Measurements from ENCODE around the gene FTSJ1. TPM values are rescaled to one million over a fixed set of nuclear protein-coding genes. Genes with fewer than 3 reads are reported as not detected.
"Not testable (repeated sequence)": the region's sequence is repeated elsewhere in the genome, so short reads cannot be mapped to it uniquely, and the experiment has no call there.

Gene FTSJ1, protein sequence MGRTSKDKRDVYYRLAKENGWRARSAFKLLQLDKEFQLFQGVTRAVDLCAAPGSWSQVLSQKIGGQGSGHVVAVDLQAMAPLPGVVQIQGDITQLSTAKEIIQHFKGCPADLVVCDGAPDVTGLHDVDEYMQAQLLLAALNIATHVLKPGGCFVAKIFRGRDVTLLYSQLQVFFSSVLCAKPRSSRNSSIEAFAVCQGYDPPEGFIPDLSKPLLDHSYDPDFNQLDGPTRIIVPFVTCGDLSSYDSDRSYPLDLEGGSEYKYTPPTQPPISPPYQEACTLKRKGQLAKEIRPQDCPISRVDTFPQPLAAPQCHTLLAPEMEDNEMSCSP
- 24.5 and 44.3 TPM in 2 replicates for polyA plus RNA-seq (2011; rRNA removed)
- 21.4 and 29.8 TPM in 2 replicates for polyA minus RNA-seq (2011; rRNA and poly(A)+ RNA removed)

- H3K4me3 ChIP-seq (ENCODE audit: low read depth, low read length) = peak within 1 kb of the TSS; percentile 86
- ChIA-PET CTCF (no interaction called here), POLR2A (interaction anchor here (0.5 to 0.6 kb wide), 2 partner anchors 98 to 611 kb away, joined by 3 read pairs; partner anchors contain the start of gene RBM3)
- H3K27me3 ChIP-seq (ENCODE audit: control insufficient read depth, insufficient read depth, low read length) = no peaks in the 10 kb centered on the region
- TF ChIP-seq CTCF (IDR thresholded peaks at IDR 0.05; ENCODE audit: insufficient read depth, low read depth, low read length) = no peak
- H3K36me3 ChIP-seq (ENCODE audit: control insufficient read depth, insufficient read depth, low read length) = no peaks in the 10 kb centered on the region
- DNase-seq (ENCODE audit: low read depth) = peak; percentile 82
Observed at GRCh38 chrX:48475774-48476577, at the start of gene FTSJ1. Gene FTSJ1 (plus strand): TSS chrX:48476199. CDS start chrX:48478048, 1,849 bp downstream.

DNA sequence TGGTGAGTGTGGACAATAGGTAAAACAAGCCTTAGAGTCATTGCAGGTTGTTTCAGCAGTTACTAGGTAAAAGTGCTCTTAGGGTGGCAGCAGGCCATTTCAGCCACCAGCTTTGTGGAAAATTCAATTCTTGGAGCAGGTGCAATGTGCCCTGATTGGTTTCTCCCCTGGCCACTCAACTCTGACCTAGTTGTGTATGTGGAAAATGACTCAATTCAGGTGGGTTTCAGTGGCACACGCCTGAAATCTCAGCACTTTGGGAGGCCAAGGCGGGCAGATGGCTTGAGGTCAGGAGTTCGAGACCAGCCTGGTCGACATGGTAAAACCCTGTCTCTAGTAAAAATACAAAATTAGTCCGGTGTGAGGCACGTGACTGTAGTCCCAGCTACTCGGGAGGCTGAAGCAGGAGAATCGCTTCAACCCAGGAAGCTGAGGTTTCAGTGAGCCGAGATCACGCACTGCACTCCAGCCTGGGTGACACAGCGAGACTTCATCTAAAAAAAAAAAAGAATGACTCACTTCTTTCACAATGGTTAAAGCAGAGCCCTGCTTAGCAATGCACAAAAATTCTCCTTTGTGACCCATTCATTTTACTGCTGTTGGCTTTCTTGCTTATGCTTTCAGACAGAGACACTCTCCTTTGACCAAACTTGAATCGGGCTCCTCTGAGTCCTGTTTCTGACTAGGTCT, 48.8 kb upstream of the FTSJ1 start:
- H3K36me3 ChIP-seq (ENCODE audit: control insufficient read depth, insufficient read depth, low read length); H3K4me3 ChIP-seq (ENCODE audit: low read depth, low read length); DNase-seq (ENCODE audit: low read depth); POLR2A ChIA-PET; CTCF ChIA-PET; H3K27me3 ChIP-seq (ENCODE audit: control insufficient read depth, insufficient read depth, low read length): not testable (repeated sequence)

DNA sequence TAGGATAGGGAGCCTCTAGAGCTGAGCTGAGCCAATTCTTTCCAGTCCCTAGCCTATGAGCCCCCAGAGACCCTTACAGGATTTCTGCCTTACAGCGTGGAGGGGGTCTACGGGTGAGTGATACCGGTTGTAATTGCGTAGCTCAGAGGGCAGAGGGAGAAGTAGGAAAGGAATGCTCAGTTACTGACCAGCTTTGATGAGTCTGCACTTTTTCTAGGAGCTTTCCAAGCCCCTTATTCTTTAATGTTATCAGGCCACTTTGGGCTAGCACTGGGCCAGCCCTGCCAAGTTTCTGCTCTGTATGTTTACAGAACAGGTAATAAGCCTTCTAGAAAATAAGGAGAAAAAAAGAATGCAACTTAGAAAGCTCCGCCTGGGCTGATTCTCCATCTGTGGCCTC, 46.4 kb upstream of the FTSJ1 start:
- H3K36me3 ChIP-seq (ENCODE audit: control insufficient read depth, insufficient read depth, low read length); H3K4me3 ChIP-seq (ENCODE audit: low read depth, low read length); CTCF ChIA-PET; POLR2A ChIA-PET; H3K27me3 ChIP-seq (ENCODE audit: control insufficient read depth, insufficient read depth, low read length); DNase-seq (ENCODE audit: low read depth): not testable (repeated sequence)

DNA sequence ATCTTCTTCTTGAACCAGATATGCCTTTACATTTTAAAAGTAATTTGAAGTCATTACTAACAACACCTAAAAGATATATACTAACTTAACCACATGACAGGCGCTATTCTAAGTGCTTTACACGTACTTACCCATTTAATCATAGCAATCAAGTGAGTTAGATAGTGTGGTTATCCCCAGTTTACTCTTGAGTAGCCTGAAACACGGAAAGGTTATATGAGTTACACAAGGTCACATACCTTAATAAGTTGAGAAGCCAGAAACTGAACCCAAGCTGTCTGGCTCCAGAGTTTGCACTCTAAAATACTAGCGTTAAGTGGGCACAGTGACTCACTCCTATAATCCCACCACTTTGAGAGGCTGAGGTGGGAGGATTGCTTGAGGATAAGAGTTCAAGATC, 45.8 kb upstream of the FTSJ1 start:
- CTCF ChIA-PET; H3K27me3 ChIP-seq (ENCODE audit: control insufficient read depth, insufficient read depth, low read length); DNase-seq (ENCODE audit: low read depth); H3K4me3 ChIP-seq (ENCODE audit: low read depth, low read length); H3K36me3 ChIP-seq (ENCODE audit: control insufficient read depth, insufficient read depth, low read length); POLR2A ChIA-PET: not testable (repeated sequence)

- H3K27me3 ChIP-seq (ENCODE audit: control insufficient read depth, insufficient read depth, low read length); H3K36me3 ChIP-seq (ENCODE audit: control insufficient read depth, insufficient read depth, low read length); CTCF ChIA-PET; DNase-seq (ENCODE audit: low read depth); H3K4me3 ChIP-seq (ENCODE audit: low read depth, low read length); POLR2A ChIA-PET: not testable (repeated sequence)
Observed at GRCh38 chrX:48433713-48434112, 42.3 kb upstream of the FTSJ1 start.

- H3K4me3 ChIP-seq (ENCODE audit: low read depth, low read length); H3K27me3 ChIP-seq (ENCODE audit: control insufficient read depth, insufficient read depth, low read length); CTCF ChIA-PET; DNase-seq (ENCODE audit: low read depth); POLR2A ChIA-PET; H3K36me3 ChIP-seq (ENCODE audit: control insufficient read depth, insufficient read depth, low read length): not testable (repeated sequence)
Observed at GRCh38 chrX:48447201-48447600, 28.8 kb upstream of the FTSJ1 start.

- H3K27me3 ChIP-seq (ENCODE audit: control insufficient read depth, insufficient read depth, low read length) = no peaks in the 10 kb centered on the region
- TF ChIP-seq CTCF (IDR thresholded peaks at IDR 0.05; ENCODE audit: insufficient read depth, low read depth, low read length) = no peak
- no peaks in the 10 kb centered on the region for H3K36me3 ChIP-seq (ENCODE audit: control insufficient read depth, insufficient read depth, low read length)
- H3K4me3 ChIP-seq (ENCODE audit: low read depth, low read length) = no peak overlapping the region
- no peak for DNase-seq (ENCODE audit: low read depth)
- POLR2A ChIA-PET = no interaction called here
- CTCF ChIA-PET = no interaction called here
Observed at GRCh38 chrX:48450076-48450475, 25.9 kb upstream of the FTSJ1 start.

Data from BJ (cell line).